GM19035 (cell line): ENCODE measurements around the gene WDR1.
"Not testable (repeated sequence)": the region's sequence is repeated elsewhere in the genome, so short reads cannot be mapped to it uniquely, and the experiment has no call there.

Experiments used
- ATAC-seq: cut with Tn5 transposase; IDR thresholded peaks from one replicate; pipeline ENCODE4 v1.9.1; 2021; ENCODE audit not compliant: unreplicated experiment

The WDR1 gene

DNA sequence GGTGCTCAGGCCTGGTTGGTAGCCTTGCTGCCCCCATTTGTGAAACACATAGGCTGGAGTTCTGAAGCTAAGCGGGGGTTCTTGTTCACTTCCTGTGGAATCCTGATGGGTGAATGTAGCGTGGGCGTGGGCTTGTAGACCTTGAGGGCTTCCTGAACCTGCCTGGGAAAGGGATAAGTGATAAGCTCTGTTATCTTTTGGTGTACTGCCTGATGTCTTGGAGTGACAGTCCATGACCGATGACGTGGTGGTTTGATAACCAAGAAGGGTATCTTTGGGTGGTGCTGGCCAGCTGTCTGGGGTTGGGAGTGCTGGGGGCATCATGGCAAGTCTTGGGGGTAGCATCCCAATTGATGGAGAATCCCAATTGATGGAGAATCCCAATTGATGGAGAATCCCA is 17.5 kb upstream of the WDR1 start:
- ATAC-seq, result no peak

DNA sequence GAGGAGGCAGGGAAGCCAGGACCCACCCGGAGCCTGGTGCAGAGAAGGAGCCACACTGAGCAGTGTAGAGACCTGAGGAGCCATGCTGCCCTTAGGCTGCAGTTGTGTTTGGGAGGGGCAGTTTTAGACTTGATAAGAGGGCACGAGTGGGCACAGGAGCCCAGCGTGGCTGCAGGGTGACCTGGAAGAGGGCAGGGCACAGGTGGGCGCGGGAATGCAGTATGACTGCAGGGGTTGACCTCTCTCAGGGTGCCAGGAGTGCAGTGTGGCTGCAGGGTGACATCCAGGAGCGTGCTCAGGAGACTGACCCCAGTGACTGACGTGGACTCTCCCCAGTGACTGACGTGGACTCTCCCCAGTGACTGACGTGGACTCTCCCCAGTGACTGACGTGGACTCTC is 14.6 kb upstream of the WDR1 start:
- no peak for ATAC-seq

- no peak for ATAC-seq
Measured at GRCh38 chr4:10130178-10130888, 13.7 kb upstream of the WDR1 start.

DNA sequence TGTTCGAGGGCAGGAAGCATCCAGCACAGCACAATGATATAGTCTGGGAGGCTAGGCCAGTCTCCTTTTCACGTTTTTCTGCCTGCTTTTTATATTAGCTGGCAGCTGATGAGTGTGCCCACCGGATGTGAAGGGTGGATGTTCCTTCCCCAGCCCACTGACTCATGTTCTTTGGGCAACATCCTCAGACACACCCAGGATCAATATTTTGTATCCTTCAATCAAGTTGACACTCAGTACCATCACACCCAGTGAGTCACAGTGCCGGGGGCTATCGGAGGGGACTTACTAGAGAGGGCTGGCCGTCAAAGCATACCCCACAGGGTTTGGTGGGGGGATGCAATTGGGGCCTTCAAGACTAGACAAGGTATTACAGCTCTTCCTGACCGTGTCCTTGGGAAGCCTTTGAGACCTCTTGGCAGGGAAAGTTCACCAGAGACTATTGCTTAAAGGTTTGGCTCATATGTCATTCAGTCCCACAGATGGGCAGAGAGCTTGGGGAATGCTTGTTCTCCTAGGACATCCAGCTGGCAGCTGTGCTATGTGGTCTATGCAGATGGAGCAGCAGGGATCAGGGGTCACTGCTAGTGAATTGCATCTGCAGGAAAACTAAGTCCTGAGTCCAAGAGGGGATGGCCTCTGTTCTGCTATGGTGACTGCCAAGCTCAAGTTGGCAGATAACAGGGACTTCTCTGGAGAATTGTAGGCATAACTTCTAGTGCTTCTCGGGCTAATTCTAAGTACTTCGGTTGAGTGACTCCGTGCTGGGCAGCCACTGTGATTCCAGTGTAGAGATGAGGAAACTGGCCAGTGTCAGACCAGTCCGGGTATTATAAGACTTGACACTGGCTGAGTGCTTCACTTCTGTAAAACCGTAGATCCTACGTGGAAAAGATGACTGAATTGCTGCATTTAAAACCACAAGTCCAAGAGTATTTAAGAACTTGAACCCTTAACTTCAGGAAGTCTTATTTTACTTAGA is 12.9 kb upstream of the WDR1 start:
- no peak for ATAC-seq

GRCh38 chr4:10128761-10129160 is 12.2 kb upstream of the WDR1 start:
- ATAC-seq, result no peak

DNA sequence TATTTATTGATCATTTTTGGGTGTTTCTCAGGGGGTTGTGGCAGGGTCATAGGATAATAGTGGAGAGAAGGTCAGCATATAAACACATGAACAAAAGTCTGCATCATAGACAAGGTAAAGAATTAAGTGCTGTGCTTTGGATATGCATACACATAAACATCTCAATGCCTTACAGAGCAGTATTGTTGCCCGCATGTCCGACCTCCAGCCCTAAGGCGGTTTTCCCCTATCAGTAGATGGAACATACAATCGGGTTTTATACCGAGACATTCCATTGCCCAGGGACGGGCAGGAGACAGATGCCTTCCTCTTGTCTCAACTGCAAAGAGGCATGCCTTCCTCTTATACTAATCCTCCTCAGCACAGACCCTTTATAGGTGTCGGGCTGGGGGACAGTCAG is 10.9 kb upstream of the WDR1 start:
- ATAC-seq, result not testable (repeated sequence)

GRCh38 chr4:10124167-10124930 is 7.8 kb upstream of the WDR1 start:
- ATAC-seq, result no peak

- no peak for ATAC-seq
Measured at GRCh38 chr4:10123227-10124101, 6.9 kb upstream of the WDR1 start.

DNA sequence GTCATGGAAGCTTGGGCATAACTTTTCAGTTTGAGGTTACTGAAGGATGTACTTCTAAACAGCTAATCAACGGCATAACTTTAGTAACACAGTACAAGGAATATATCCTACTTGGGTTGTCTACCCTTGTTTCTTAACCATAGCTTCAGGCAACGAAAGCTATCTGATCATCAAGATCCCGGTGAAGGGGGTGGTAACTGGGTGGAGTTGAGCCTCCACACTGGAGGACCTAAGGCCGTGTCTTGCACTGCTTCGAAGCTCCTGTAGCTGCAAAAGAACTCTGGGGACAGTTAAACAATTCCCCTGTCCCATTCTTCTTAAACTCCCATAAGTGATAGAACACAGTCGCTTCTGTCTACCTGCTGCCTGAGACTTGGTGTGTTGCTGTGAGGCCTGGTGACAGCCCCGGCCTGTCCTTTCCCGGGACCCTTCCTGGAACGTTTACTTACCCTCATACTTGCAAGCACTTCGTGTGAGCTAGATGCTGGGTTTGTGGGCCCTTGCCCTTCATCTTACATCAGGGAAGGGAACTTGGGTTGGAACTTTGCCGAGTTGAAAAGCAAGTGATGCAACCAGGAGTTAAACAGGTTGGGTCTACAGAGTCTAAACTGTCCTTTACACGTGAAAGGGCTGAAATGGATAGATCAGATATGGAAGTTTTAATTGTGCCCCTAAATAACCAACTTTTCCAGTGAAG is 5.8 kb upstream of the WDR1 start:
- ATAC-seq, result no peak

DNA sequence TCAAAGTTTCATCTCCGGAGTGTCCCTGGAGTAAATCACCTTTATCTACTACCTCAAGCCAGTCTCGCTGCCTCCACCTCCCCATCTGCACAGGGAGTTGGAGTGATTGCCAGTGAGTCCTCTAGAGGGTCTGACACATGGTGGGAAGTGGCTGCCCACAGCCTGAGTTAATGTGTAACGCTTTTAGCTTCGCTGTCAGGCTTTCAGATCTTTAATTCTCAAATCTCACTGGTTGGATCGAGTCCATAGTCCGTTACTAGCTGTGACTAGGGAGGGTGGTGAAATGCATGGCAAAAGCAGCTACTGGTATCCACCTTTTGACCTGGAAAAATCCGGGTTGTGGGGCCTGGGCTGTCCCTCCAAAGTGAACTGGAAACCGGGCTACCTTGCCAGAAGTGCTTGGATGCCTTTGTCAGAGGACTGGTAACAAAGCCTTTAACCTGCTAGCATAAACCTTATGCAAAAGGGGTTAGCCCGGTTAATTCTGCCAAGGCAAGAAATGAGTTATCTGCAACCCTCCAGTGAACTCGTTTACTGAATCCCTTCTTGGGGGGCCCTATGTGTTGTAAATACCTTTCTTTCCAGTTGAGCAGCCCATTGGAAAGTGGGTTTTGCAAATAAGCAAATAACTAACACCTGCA is 5.1 kb upstream of the WDR1 start:
- ATAC-seq, result no peak

- no peak for ATAC-seq
Measured at GRCh38 chr4:10120943-10121567, 4.5 kb upstream of the WDR1 start.

DNA sequence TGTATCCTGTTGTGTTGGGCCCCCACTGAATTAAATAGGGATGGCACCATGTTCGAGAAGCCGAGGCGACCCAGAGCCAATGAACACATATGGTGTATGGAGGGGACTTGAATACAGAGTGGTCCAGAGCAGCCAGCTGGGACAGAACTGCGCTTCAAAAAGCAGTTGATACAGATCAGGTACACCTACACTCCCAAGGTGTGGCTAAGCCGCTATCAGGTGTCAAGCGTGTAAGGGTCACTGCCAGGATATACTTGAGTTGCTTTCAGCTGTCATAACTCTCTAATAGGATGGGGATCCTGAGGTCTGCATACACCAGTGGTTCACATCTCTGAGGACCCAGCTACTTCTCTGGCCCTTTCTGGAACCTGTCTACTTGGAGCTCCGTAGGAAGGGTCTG is 3.2 kb upstream of the WDR1 start:
- ATAC-seq, result no peak

DNA sequence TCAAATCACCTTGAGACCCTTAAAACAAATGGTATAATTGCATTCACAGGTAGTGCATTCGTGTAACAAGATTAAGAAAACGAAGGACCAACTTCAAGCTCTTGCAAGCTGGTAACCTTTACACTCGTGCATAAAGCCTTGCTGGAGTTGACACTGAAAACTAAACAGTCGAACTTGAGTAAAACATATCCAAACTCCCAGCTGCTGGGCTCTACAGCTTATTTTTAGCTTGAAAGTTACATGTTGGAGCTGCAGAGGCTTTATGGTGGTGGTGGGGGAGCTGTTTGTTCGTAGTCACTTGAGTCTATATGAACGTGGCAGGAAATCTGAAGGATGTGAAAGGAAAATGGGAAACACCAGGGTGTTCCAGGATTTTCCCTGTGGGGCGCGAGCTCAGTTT is 2.7 kb upstream of the WDR1 start:
- ATAC-seq, result no peak

DNA sequence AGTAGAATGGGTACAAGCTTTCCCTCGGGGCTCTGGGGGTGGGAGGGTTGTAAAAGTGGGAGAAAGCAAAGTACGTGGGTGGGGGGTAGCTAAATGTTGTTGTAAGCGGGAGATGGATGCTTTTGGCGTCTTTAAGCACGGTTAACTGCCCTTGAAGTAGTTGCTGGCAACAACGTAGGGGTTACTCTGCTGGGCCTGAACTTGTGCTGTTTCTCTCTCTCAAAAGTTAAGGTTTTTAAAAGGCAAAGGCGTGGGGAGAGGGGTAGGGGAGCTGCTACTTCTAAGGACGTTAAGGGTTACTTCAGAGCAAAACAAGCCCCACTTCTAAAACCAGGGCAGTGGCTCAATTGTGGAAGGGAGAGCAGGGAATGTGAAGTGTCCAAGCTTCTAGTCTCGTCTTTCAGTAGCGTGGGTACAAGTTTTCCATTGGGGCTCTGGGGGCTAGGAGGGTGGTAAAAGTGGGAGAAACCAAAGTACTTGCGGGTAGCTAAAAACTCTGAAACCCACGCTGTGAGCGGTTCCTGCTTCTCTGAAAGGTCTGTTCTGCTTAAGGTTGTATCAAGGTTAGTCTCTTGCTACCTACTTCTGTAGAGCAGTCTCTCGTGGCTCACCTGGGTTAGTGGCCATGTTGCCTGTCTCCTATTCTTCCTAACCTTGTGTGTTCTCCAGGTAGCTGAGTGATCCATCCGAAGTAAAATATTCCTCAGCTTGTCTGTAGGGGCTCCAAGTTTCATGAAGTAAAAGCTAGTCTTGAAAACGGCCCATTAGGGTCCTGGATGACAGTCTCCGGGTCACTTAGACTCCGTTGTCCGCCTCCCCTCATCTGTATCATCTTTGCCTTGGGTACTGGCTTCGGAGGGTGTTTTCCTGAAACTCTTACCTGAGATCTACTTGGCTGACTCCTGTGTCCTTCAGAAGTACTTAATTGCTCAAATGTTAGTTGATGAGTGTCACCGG is 1.7 kb upstream of the WDR1 start:
- no peak for ATAC-seq

- no peak for ATAC-seq
Measured at GRCh38 chr4:10117359-10118047, 904 bp upstream of the WDR1 start.

- peak; percentile 41 for ATAC-seq
Measured at GRCh38 chr4:10115797-10116568, 616 bp downstream of the WDR1 start.
